ENCODE data around the gene GBX1. TPM values are rescaled to one million over a fixed set of nuclear protein-coding genes. Genes with fewer than 3 reads are reported as not detected.

Gene GBX1
- total and polyA plus RNA-seq, 2 donors: not detected

GRCh38 chr7:151146761-151147160 is 20.7 kb downstream of the GBX1 start:
- H3K27ac ChIP-seq (ENCODE audit: low read depth): no peak overlapping the region
- whole genome bisulfite sequencing: 55% methylated on average over 3 of the region's 3 CpGs
- no peaks in the 10 kb centered on the region for H3K4me1 ChIP-seq (ENCODE audit: insufficient read depth)
- DNase-seq (ENCODE audit: extremely low spot score): no peak
- no peaks in the 10 kb centered on the region for H3K36me3 ChIP-seq (ENCODE audit: insufficient read depth)
- H3K4me3 ChIP-seq (ENCODE audit: low read depth, low read length): no peak overlapping the region

GRCh38 chr7:151144387-151144786 is 23.1 kb downstream of the GBX1 start:
- 95% methylated on average over 7 of the region's 7 CpGs for WGBS
- DNase-seq (ENCODE audit: extremely low spot score): no peak
- H3K27ac ChIP-seq (ENCODE audit: low read depth): no peak overlapping the region
- H3K4me3 ChIP-seq (ENCODE audit: low read depth, low read length): no peak overlapping the region
- no peaks in the 10 kb centered on the region for H3K36me3 ChIP-seq (ENCODE audit: insufficient read depth)
- no peaks in the 10 kb centered on the region for H3K4me1 ChIP-seq (ENCODE audit: insufficient read depth)

- 79% methylated on average over 25 of the region's 25 CpGs for WGBS
- no peak for DNase-seq (ENCODE audit: extremely low spot score)
- Histone ChIP-seq H3K36me3 (ENCODE audit: insufficient read depth) (no peaks in the 10 kb centered on the region), H3K4me1 (ENCODE audit: insufficient read depth) (no peaks in the 10 kb centered on the region), H3K27ac (ENCODE audit: low read depth) (no peak overlapping the region), H3K4me3 (ENCODE audit: low read depth, low read length) (no peak overlapping the region)
These were observed 24.1 kb downstream of the GBX1 start for GRCh38 chr7:151143261-151144015.

- no peak for DNase-seq (ENCODE audit: extremely low spot score)
- 70% methylated on average over 10 of the region's 10 CpGs for WGBS
These were observed 24.8 kb downstream of the GBX1 start for GRCh38 chr7:151142686-151143040.

GRCh38 chr7:151141855-151142685 is 25.4 kb downstream of the GBX1 start:
- Histone ChIP-seq H3K4me3 (ENCODE audit: low read depth, low read length) (no peak overlapping the region), H3K4me1 (ENCODE audit: insufficient read depth) (no peaks in the 10 kb centered on the region), H3K36me3 (ENCODE audit: insufficient read depth) (no peaks in the 10 kb centered on the region), H3K27ac (ENCODE audit: low read depth) (no peak overlapping the region)
- 91% methylated on average over 31 of the region's 31 CpGs for WGBS
- no peak for DNase-seq (ENCODE audit: extremely low spot score)

More at GRCh38 chr7:151142686-151143040, 24.8 kb downstream of the GBX1 start:
- Histone ChIP-seq H3K27ac (ENCODE audit: low read depth) (no peak overlapping the region), H3K4me1 (ENCODE audit: insufficient read depth) (no peaks in the 10 kb centered on the region), H3K4me3 (ENCODE audit: low read depth, low read length) (no peak overlapping the region), H3K36me3 (ENCODE audit: insufficient read depth) (no peaks in the 10 kb centered on the region)

- DNase-seq (ENCODE audit: extremely low spot score): no peak
- Histone ChIP-seq H3K4me1 (ENCODE audit: insufficient read depth) (no peaks in the 10 kb centered on the region), H3K4me3 (ENCODE audit: low read depth, low read length) (no peak overlapping the region), H3K27ac (ENCODE audit: low read depth) (no peak overlapping the region), H3K36me3 (ENCODE audit: insufficient read depth) (peaks cover under 1% of the 10 kb centered on the region)
- 83% methylated on average over 9 of the region's 9 CpGs for WGBS
These were observed 26.1 kb downstream of the GBX1 start for GRCh38 chr7:151141311-151141854.

- no peak for DNase-seq (ENCODE audit: extremely low spot score)
- Histone ChIP-seq H3K36me3 (ENCODE audit: insufficient read depth) (peaks cover 6% of the 10 kb centered on the region), H3K4me1 (ENCODE audit: insufficient read depth) (no peaks in the 10 kb centered on the region), H3K4me3 (ENCODE audit: low read depth, low read length) (no peak overlapping the region), H3K27ac (ENCODE audit: low read depth) (no peak overlapping the region)
- 94% methylated on average over 7 of the region's 7 CpGs for WGBS
These were observed 26.7 kb downstream of the GBX1 start for GRCh38 chr7:151140826-151141225.

GRCh38 chr7:151139791-151140190 is 27.7 kb downstream of the GBX1 start:
- 85% methylated on average over 9 of the region's 9 CpGs for WGBS
- DNase-seq (ENCODE audit: extremely low spot score): no peak
- Histone ChIP-seq H3K36me3 (ENCODE audit: insufficient read depth) (peaks cover 6% of the 10 kb centered on the region), H3K27ac (ENCODE audit: low read depth) (no peak overlapping the region), H3K4me3 (ENCODE audit: low read depth, low read length) (no peak overlapping the region), H3K4me1 (ENCODE audit: insufficient read depth) (no peaks in the 10 kb centered on the region)

- no peak for DNase-seq (ENCODE audit: extremely low spot score)
- WGBS: 86% methylated on average over 18 of the region's 18 CpGs
- Histone ChIP-seq H3K36me3 (ENCODE audit: insufficient read depth) (peaks cover 6% of the 10 kb centered on the region), H3K4me3 (ENCODE audit: low read depth, low read length) (no peak overlapping the region), H3K4me1 (ENCODE audit: insufficient read depth) (no peaks in the 10 kb centered on the region), H3K27ac (ENCODE audit: low read depth) (no peak overlapping the region)
These were observed 28.3 kb downstream of the GBX1 start for GRCh38 chr7:151139071-151139790.

- H3K4me3 ChIP-seq (ENCODE audit: low read depth, low read length): no peak overlapping the region
- no peak for DNase-seq (ENCODE audit: extremely low spot score)
- peaks cover 8% of the 10 kb centered on the region for H3K36me3 ChIP-seq (ENCODE audit: insufficient read depth)
- H3K4me1 ChIP-seq (ENCODE audit: insufficient read depth): no peaks in the 10 kb centered on the region
- 76% methylated on average over 30 of the region's 30 CpGs for WGBS
- H3K27ac ChIP-seq (ENCODE audit: low read depth): no peak overlapping the region
These were observed 29.2 kb downstream of the GBX1 start for GRCh38 chr7:151138153-151138851.

- Histone ChIP-seq H3K36me3 (ENCODE audit: insufficient read depth) (peaks cover 8% of the 10 kb centered on the region), H3K4me3 (ENCODE audit: low read depth, low read length) (no peak overlapping the region), H3K4me1 (ENCODE audit: insufficient read depth) (no peaks in the 10 kb centered on the region), H3K27ac (ENCODE audit: low read depth) (no peak overlapping the region)
- WGBS: 86% methylated on average over 11 of the region's 11 CpGs
- DNase-seq (ENCODE audit: extremely low spot score): no peak
These were observed 29.7 kb downstream of the GBX1 start for GRCh38 chr7:151137791-151138152.

GRCh38 chr7:151137076-151137675 is 30.3 kb downstream of the GBX1 start:
- 84% methylated on average over 22 of the region's 22 CpGs for WGBS
- H3K4me1 ChIP-seq (ENCODE audit: insufficient read depth): no peaks in the 10 kb centered on the region
- H3K27ac ChIP-seq (ENCODE audit: low read depth): no peak overlapping the region
- peaks cover 10% of the 10 kb centered on the region for H3K36me3 ChIP-seq (ENCODE audit: insufficient read depth)
- DNase-seq (ENCODE audit: extremely low spot score): no peak
- no peak overlapping the region for H3K4me3 ChIP-seq (ENCODE audit: low read depth, low read length)

Data from urinary bladder (tissue), 4 donors.